Esophagus muscularis mucosa (tissue), 4 donors: ENCODE data around the gene UBE2R2. TPM values are rescaled to one million over a fixed set of nuclear protein-coding genes. Genes with fewer than 3 reads are reported as not detected.
A peak's percentile ranks its signal among the peaks of the same experiment; 100 is the strongest.
"Not testable (repeated sequence)": the region's sequence is repeated elsewhere in the genome, so short reads cannot be mapped to it uniquely, and the experiment has no call there.

Source experiments
- DNase-seq: peaks from one replicate; pipeline ENCODE4 v3.0.0-alpha.2; 2017; ENCODE audit errors: extremely low spot score
- H3K27ac ChIP-seq, 4 donors: fragments of 200-600 bp; sonication (generic); replicated peaks in 1 of 4; 1 replicate in 3 of 4; 2 replicates in 1 of 4; pipeline ENCODE4 v1.5.1; 2016 to 2019; ENCODE audit warnings: mild to moderate bottlenecking in 1 of 4
- H3K27me3 ChIP-seq, 4 donors: fragments of 200-600 bp; sonication (generic); one replicate each; pipeline versions ENCODE4 v1.5.1 to v1.6.0; 2016 to 2019
- H3K36me3 ChIP-seq, 4 donors: fragments of 200-600 bp; sonication (generic); one replicate each; pipeline ENCODE4 v1.5.1; 2016 to 2019
- H3K4me1 ChIP-seq, 4 donors: fragments of 200-600 bp; sonication (generic); one replicate each; pipeline ENCODE4 v1.5.1; 2016 to 2019
- H3K4me3 ChIP-seq, 4 donors: fragments of 200-600 bp; sonication (generic); 1 replicate in 2 of 4; 2 replicates in 2 of 4; pipeline ENCODE4 v1.5.1; 2016 to 2019; ENCODE audit warnings: mild to moderate bottlenecking in 4 of 4, moderate library complexity in 1 of 4
- H3K9me3 ChIP-seq, 4 donors: fragments of 200-600 bp; sonication (generic); 1 replicate in 3 of 4; 2 replicates in 1 of 4; pipeline ENCODE4 v1.5.1; 2016 to 2019
- EP300 ChIP-seq: sonication (generic); formaldehyde crosslinking; IDR thresholded peaks from one replicate; pipeline ENCODE4 v1.6.1; 2017; ENCODE audit warnings: antibody characterized with exemption
- POLR2A ChIP-seq: fragments of 450-650 bp; IDR thresholded peaks from one replicate; pipeline ENCODE4 v1.6.1; 2017; ENCODE audit warnings: antibody characterized with exemption, moderate library complexity, mild to moderate bottlenecking, low read depth
- POLR2AphosphoS5 ChIP-seq, 2 donors: sonication (generic); formaldehyde crosslinking; IDR thresholded peaks; one replicate each; pipeline ENCODE4 v1.6.1; 2017; ENCODE audit warnings: antibody characterized with exemption in 2 of 2
- WGBS: methylation state at CpG from one replicate; pipeline ENCODE4 v1.1.5; 2018; 5-methylcytosine and 5-hydroxymethylcytosine counted together
- intact Hi-C: fragments of 100-400 bp; cut with DNase I; formaldehyde crosslinking; loops from one replicate; pipeline ENCODE4 v1.15.1; 2023
- total RNA-seq, 4 donors: library from RNA; depleted of rRNA; stranded (reverse); fragments of >200 nt; gene quantifications; one replicate each; pipeline versions ENCODE4 v1.1.0 to v1.2.1, GENCODE V29; 2016
- TF ChIP-seq, protein P1 (sequence below), 3 experiments: fragments of 200-600 bp in 2 of 3; fragments of 450-650 bp in 1 of 3; sonication (generic) in 2 of 3; IDR thresholded peaks; one replicate each; pipeline ENCODE4 v1.5.1; 2017 to 2019; ENCODE audit warnings: antibody characterized with exemption in 3 of 3, mild to moderate bottlenecking in 2 of 3, moderate library complexity in 1 of 3

Gene UBE2R2
- total RNA-seq, 4 donors from 2014 or later: 27.8 to 45.1 (median 34.4) TPM

DNA sequence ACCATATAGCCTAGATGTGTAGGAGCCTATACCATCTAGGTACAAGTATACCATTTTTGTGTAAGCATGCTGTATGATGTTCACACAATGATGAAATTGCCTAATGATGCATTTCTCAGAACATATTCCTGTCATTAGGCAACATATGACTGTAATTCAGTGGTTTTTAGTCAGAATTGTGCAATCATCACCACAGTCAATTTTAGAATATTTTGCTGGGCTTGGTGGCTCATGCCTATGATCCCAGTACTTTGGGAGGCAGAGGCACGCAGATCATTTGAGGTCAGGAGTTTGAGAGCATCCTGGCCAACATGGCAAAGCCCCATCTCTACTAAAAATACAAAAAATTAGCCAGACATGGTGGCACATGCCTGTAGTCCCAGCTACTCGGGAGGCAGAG is 19.3 kb downstream of the UBE2R2 start:
- peak overlapping the region; percentile 33 to 65 (median 44) for H3K27ac ChIP-seq
- H3K27me3 ChIP-seq, H3K36me3 ChIP-seq, H3K4me3 ChIP-seq, H3K9me3 ChIP-seq, DNase-seq, intact Hi-C loops: not testable (repeated sequence)
- peak in 1 of 2 donors; percentile 76 for TF ChIP-seq POLR2AphosphoS5 (IDR thresholded peaks at IDR 0.05)
- WGBS: 79% methylated on average over 2 of the region's 2 CpGs
- peaks cover 33 to 80% (median 73%) of the 10 kb centered on the region in 4 donors for H3K4me1 ChIP-seq

DNA sequence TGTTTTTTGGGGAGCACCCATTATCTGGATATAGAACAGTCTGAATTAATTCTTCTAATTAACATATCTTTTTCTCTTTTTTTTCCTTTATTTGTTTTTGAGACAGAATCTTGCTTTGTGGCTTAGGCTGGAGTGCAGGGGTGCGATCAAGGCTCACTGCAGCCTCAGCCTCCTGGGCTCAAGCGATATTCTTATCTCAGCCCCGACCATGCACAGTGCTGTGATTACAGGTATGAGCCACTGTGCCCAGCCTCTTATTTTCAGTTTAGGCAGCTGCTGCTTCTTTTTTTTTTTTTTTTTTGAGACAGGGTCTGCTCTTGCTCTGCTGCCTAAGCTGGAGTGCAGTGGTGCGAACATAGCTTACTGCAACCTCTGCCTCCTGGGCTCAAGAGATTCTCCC is 20.2 kb downstream of the UBE2R2 start:
- H3K27ac ChIP-seq: peak overlapping the region in 1 of 4 donors; percentile 65
- WGBS: 100% methylated on average over 4 of the region's 4 CpGs
- DNase-seq: no peak
- no peaks in the 10 kb centered on the region for H3K27me3 ChIP-seq
- no peaks in the 10 kb centered on the region for H3K36me3 ChIP-seq
- no peaks in the 10 kb centered on the region for H3K9me3 ChIP-seq
- H3K4me3 ChIP-seq: no peak overlapping the region
- H3K4me1 ChIP-seq: peaks cover 42 to 89% (median 79%) of the 10 kb centered on the region in 4 donors
- intact Hi-C loops: no loop called here
- no peak for TF ChIP-seq POLR2A
- TF ChIP-seq EP300: no peak
- TF ChIP-seq POLR2AphosphoS5 (IDR thresholded peaks at IDR 0.05): no peak
- TF ChIP-seq, protein P1, sequence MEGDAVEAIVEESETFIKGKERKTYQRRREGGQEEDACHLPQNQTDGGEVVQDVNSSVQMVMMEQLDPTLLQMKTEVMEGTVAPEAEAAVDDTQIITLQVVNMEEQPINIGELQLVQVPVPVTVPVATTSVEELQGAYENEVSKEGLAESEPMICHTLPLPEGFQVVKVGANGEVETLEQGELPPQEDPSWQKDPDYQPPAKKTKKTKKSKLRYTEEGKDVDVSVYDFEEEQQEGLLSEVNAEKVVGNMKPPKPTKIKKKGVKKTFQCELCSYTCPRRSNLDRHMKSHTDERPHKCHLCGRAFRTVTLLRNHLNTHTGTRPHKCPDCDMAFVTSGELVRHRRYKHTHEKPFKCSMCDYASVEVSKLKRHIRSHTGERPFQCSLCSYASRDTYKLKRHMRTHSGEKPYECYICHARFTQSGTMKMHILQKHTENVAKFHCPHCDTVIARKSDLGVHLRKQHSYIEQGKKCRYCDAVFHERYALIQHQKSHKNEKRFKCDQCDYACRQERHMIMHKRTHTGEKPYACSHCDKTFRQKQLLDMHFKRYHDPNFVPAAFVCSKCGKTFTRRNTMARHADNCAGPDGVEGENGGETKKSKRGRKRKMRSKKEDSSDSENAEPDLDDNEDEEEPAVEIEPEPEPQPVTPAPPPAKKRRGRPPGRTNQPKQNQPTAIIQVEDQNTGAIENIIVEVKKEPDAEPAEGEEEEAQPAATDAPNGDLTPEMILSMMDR (IDR thresholded peaks at IDR 0.05): no peak

DNA sequence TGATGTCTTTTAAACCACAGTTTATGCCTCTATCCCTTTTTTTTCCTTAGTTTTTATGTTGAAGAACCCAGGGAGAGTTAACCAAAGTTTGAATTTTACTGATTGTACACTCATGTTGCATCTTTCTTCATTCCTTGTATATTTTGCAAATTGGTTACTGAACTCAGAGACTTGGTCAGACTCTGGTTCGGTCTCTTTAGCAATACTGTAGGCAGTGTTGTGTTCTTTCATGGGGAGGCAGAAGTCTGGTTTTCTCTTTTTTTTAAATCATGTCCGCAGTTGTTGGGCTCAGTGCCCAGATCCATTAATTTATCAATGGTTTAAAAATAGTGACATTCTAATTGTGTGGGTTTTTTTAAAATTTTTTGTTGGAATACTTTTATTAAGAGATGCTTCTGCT is 23.4 kb downstream of the UBE2R2 start:
- H3K9me3 ChIP-seq: no peaks in the 10 kb centered on the region
- no peaks in the 10 kb centered on the region for H3K27me3 ChIP-seq
- intact Hi-C loops: no loop called here
- H3K36me3 ChIP-seq: no peaks in the 10 kb centered on the region
- TF ChIP-seq POLR2AphosphoS5 (IDR thresholded peaks at IDR 0.05) (no peak), EP300 (no peak), POLR2A (no peak)
- TF ChIP-seq, protein P1 (IDR thresholded peaks at IDR 0.05): no peak
- peaks cover 57 to 91% (median 80%) of the 10 kb centered on the region in 4 donors for H3K4me1 ChIP-seq
- H3K27ac ChIP-seq: no peak overlapping the region
- DNase-seq: no peak
- 17% methylated on average over 2 of the region's 2 CpGs for WGBS
- H3K4me3 ChIP-seq: no peak overlapping the region

DNA sequence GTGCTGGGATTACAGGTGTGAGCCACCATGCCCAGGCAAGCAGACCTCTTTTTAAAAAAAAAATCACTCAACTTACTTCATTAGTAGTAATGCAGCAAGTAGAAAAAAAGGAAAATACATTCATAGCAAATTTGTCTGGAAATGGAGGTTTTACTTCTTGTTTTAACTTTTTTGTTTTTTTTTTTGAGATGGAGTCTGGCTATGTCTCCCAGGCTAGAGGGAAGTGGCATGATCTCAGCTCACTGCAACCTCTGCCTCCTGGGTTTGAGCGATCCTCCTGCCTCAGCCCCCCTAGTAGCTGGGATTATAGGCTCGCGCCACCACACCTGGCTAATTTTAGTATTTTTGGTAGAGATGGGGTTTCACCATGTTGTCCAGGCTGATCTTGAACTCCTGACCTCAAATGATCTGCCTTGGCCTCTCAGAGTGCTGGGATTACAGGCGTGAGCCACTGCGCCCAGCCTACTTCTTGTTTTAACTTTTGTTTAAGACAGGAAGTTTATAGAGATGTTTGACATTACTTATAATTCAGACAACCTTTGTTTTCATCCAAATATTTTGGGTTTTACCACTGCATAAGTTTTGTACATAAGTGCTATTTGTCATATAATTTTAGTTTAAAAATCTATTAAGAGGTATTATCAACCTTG is 26.5 kb downstream of the UBE2R2 start:
- DNase-seq: no peak
- intact Hi-C loops: no loop called here

DNA sequence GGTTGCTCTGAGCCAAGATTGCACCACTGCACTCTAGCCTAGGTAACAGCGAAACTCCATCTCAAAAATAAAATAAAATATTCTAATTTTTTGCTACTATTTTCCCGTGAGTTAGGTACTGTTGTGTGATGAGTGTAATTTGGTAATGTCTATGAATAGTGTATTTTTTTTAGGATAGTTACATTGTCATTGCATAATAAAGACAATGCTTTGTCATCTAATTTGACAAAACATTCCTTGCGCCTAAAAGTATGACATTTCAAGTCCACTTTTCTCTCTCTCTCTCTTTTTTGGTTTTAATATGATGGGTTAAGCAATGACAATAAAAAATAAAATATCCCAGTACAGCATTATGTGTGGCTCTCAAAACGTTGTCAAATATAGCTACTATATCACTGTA is 29.3 kb downstream of the UBE2R2 start:
- no peak for TF ChIP-seq POLR2A
- TF ChIP-seq POLR2AphosphoS5 (IDR thresholded peaks at IDR 0.05): no peak
- TF ChIP-seq, protein P1 (IDR thresholded peaks at IDR 0.05): no peak
- no peak for TF ChIP-seq EP300
- no peaks in the 10 kb centered on the region for H3K27me3 ChIP-seq
- intact Hi-C loops: no loop called here
- H3K27ac ChIP-seq: no peak overlapping the region
- no peaks in the 10 kb centered on the region for H3K36me3 ChIP-seq
- H3K4me1 ChIP-seq: peaks cover 48 to 77% (median 67%) of the 10 kb centered on the region in 4 donors
- 81% methylated on average over 4 of the region's 4 CpGs for WGBS
- no peaks in the 10 kb centered on the region for H3K9me3 ChIP-seq
- H3K4me3 ChIP-seq: no peak overlapping the region
- no peak for DNase-seq

More for the DNA sequence above, 26.5 kb downstream of the UBE2R2 start:
- Histone ChIP-seq H3K4me1 (peaks cover 46 to 77% (median 68%) of the 10 kb centered on the region in 4 donors), H3K36me3 (no peaks in the 10 kb centered on the region), H3K9me3 (no peaks in the 10 kb centered on the region), H3K4me3 (no peak overlapping the region), H3K27me3 (no peaks in the 10 kb centered on the region), H3K27ac (peak overlapping the region in 1 of 4 donors; percentile 11)
- TF ChIP-seq, protein P1 (IDR thresholded peaks at IDR 0.05): no peak
- TF ChIP-seq EP300 (no peak), POLR2AphosphoS5 (IDR thresholded peaks at IDR 0.05) (no peak), POLR2A (no peak)
- WGBS: 69% methylated on average over 5 of the region's 5 CpGs

DNA sequence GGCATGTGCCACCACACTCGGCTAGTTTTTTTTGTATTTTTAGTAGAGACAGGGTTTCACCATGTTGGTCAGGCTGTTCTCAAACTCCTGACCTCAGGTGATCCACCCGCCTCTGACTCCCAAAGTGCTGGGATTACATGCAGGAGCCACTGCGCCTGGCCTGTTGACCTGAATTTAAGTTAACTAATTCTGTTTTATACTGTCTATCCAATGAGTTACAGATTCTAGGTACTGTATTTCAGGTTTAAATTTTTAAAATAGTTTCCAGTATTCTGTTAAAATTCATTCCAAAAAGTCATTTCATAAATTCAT is 30.9 kb downstream of the UBE2R2 start:
- peaks cover 48 to 77% (median 67%) of the 10 kb centered on the region in 4 donors for H3K4me1 ChIP-seq
- 87% methylated on average over 3 of the region's 3 CpGs for WGBS
- H3K27ac ChIP-seq, H3K9me3 ChIP-seq, H3K27me3 ChIP-seq, intact Hi-C loops, H3K36me3 ChIP-seq, DNase-seq, H3K4me3 ChIP-seq: not testable (repeated sequence)
